Liver (tissue), 3 donors: ENCODE data around the gene OR5F1.

Experiments
- ATF3 ChIP-seq: IDR thresholded peaks from 2 replicates; pipeline ENCODE4 v1.6.1; 2016; ENCODE audit warnings: antibody characterized with exemption
- CTCF ChIP-seq: fragments of 150-350 bp; IDR thresholded peaks from 2 replicates; pipeline ENCODE4 v1.5.1; 2017; ENCODE audit warnings: improper control_type of control experiment, low read depth, low read length; ENCODE audit not compliant: missing input control
- FOXA1 ChIP-seq: IDR thresholded peaks from 2 replicates; pipeline ENCODE4 v1.6.1; 2016; ENCODE audit warnings: antibody characterized with exemption
- GABPA ChIP-seq, 2 donors: IDR thresholded peaks in 1 of 2; conservative IDR thresholded peaks in 1 of 2; 2 replicates each; pipeline ENCODE4 v1.6.1; 2016; ENCODE audit warnings: antibody characterized with exemption in 2 of 2, mild to moderate bottlenecking in 1 of 2, moderate library complexity in 1 of 2
- JUND ChIP-seq, 2 donors: IDR thresholded peaks; 2 replicates each; pipeline ENCODE4 v1.6.1; 2016; ENCODE audit warnings: antibody characterized with exemption in 2 of 2
- MAX ChIP-seq: IDR thresholded peaks from 2 replicates; pipeline ENCODE4 v1.6.1; 2016; ENCODE audit warnings: antibody characterized with exemption
- REST ChIP-seq: IDR thresholded peaks from 2 replicates; pipeline ENCODE4 v1.6.1; 2016; ENCODE audit warnings: antibody characterized with exemption, mild to moderate bottlenecking
- RXRA ChIP-seq, 2 donors: IDR thresholded peaks; 2 replicates each; pipeline ENCODE4 v1.6.1; 2017 to 2018; ENCODE audit warnings: antibody characterized with exemption in 2 of 2, mild to moderate bottlenecking in 1 of 2
- SP1 ChIP-seq: IDR thresholded peaks from 2 replicates; pipeline ENCODE4 v1.6.1; 2018; ENCODE audit warnings: antibody characterized with exemption, mild to moderate bottlenecking
- YY1 ChIP-seq: IDR thresholded peaks from 2 replicates; pipeline ENCODE4 v1.6.1; 2016; ENCODE audit warnings: antibody characterized with exemption, mild to moderate bottlenecking
- ZBTB33 ChIP-seq: IDR thresholded peaks from 2 replicates; pipeline ENCODE4 v1.6.1; 2016; ENCODE audit warnings: antibody characterized with exemption
- donor health status: healthy.
- donor health status: healthy.

GRCh38 chr11:55970935-55971334, 23.5 kb downstream of the OR5F1 start:
- TF ChIP-seq CTCF (no peak), SP1 (no peak), YY1 (no peak), ATF3 (no peak), REST (no peak), ZBTB33 (no peak), RXRA (IDR thresholded peaks at IDR 0.05) (no peak), MAX (no peak), GABPA (IDR thresholded peaks at IDR 0.05 in 1 of 2, conservative IDR thresholded peaks at IDR 0.05 in 1 of 2) (no peak), JUND (IDR thresholded peaks at IDR 0.05) (no peak), FOXA1 (no peak)
